Lung (tissue), 12 donors: ENCODE results near the gene VPS13C. TPM values are rescaled to one million over a fixed set of nuclear protein-coding genes. Genes with fewer than 3 reads are reported as not detected.

Source experiments
- ATAC-seq: fragments of 200-7000 bp; cut with Tn5 transposase; one replicate; pipeline ENCODE4 v1.9.1; 2020; ENCODE audit warnings: moderate number of reproducible peaks; ENCODE audit not compliant: insufficient read depth, low FRiP score
- DNase-seq, 3 donors: peaks; one replicate each; pipeline ENCODE4 v3.0.0-alpha.2; 2013 to 2017
- H3K27ac ChIP-seq, 2 donors: one replicate each; pipeline ENCODE4 v1.5.1; 2013; ENCODE audit warnings: mild to moderate bottlenecking in 2 of 2, moderate library complexity in 2 of 2, control low read depth in 1 of 2, inconsistent platforms in 1 of 2, low read depth in 1 of 2, low read length in 1 of 2
- H3K27me3 ChIP-seq, 3 donors: one replicate each; pipeline ENCODE4 v1.5.1; 2013; ENCODE audit warnings: low read length in 2 of 3; ENCODE audit not compliant: control insufficient read depth in 3 of 3, insufficient read depth in 3 of 3
- H3K36me3 ChIP-seq, 4 donors: one replicate each; pipeline ENCODE4 v1.5.1; 2013; ENCODE audit warnings: low read length in 4 of 4, mild to moderate bottlenecking in 1 of 4, moderate library complexity in 1 of 4; ENCODE audit not compliant: control insufficient read depth in 4 of 4, insufficient read depth in 4 of 4
- H3K4me1 ChIP-seq, 5 donors: one replicate each; pipeline ENCODE4 v1.5.1; 2013; ENCODE audit warnings: low read length in 5 of 5, mild to moderate bottlenecking in 2 of 5, moderate library complexity in 1 of 5; ENCODE audit not compliant: control insufficient read depth in 5 of 5, insufficient read depth in 5 of 5
- H3K4me3 ChIP-seq: one replicate; pipeline ENCODE4 v1.5.1; 2013; ENCODE audit warnings: mild to moderate bottlenecking, control low read depth, moderate library complexity
- H3K9ac ChIP-seq, 2 donors: one replicate each; pipeline ENCODE4 v1.5.1; 2013; ENCODE audit warnings: low read length in 2 of 2, control low read depth in 1 of 2; ENCODE audit not compliant: insufficient read depth in 1 of 2
- H3K9me3 ChIP-seq, 4 donors: one replicate each; pipeline ENCODE4 v1.5.1; 2013; ENCODE audit warnings: low read length in 3 of 4, mild to moderate bottlenecking in 1 of 4, moderate library complexity in 1 of 4; ENCODE audit not compliant: control insufficient read depth in 4 of 4, insufficient read depth in 3 of 4
- CTCF ChIP-seq: IDR thresholded peaks from 2 replicates; pipeline ENCODE4 v1.5.1; 2012; ENCODE audit warnings: mild to moderate bottlenecking; ENCODE audit errors: control extremely low read depth, extremely low read depth
- WGBS, 2 donors: extraction: QIAGEN DNeasy Blood & Tissue Kit; methylation state at CpG; one replicate each; pipeline ENCODE4 v1.1.7; 2013; 5-methylcytosine and 5-hydroxymethylcytosine counted together
- polyA plus RNA-seq, 2 donors: library from polyadenylated mRNA; stranded (reverse); fragments of 200-250 nt; gene quantifications; one replicate each; pipeline ENCODE4 v1.2.1, GENCODE V29; 2013
- total RNA-seq, 2 donors: library from RNA; depleted of rRNA in 1 of 2; stranded (reverse); fragments of >200 nt in 1 of 2; gene quantifications; one replicate each; pipeline ENCODE4 v1.2.1, GENCODE V29; 2014 to 2021
- donor health status: control.
- donor health status: control.
- donor health status: Bipolar disorder and iron deficiency.
- donor health status: healthy.
- donor health status: DM: yes; HTN: yes; CAD: no.

The VPS13C gene
- total and polyA plus RNA-seq, 4 donors: 16.8 to 196 (median 53.3) TPM

- Histone ChIP-seq H3K36me3 (no peaks in the 10 kb centered on the region), H3K9me3 (no peaks in the 10 kb centered on the region), H3K4me1 (no peaks in the 10 kb centered on the region), H3K4me3 (no peak overlapping the region), H3K27ac (no peak overlapping the region), H3K9ac (no peak overlapping the region), H3K27me3 (peaks cover 0 to 3% (median 0%) of the 10 kb centered on the region in 3 donors)
- no peak for DNase-seq
- ATAC-seq: no peak
- TF ChIP-seq CTCF: no peak
- 84 to 90% methylated on average over 8 of the region's 8 CpGs for WGBS, 2 donors
These were observed 248.3 kb downstream of the VPS13C start for GRCh38 chr15:61811952-61812351.

GRCh38 chr15:61809216-61809615 is 251.0 kb downstream of the VPS13C start:
- no peak overlapping the region for H3K4me3 ChIP-seq
- no peaks in the 10 kb centered on the region for H3K4me1 ChIP-seq
- ATAC-seq (no peak), DNase-seq (no peak)
- no peak for TF ChIP-seq CTCF
- no peaks in the 10 kb centered on the region for H3K27me3 ChIP-seq
- WGBS, 2 donors: 87 to 96% methylated on average over 7 of the region's 7 CpGs
- H3K9me3 ChIP-seq: no peaks in the 10 kb centered on the region
- H3K27ac ChIP-seq: no peak overlapping the region
- H3K9ac ChIP-seq: no peak overlapping the region
- no peaks in the 10 kb centered on the region for H3K36me3 ChIP-seq

- H3K27me3 ChIP-seq: no peaks in the 10 kb centered on the region
- no peaks in the 10 kb centered on the region for H3K36me3 ChIP-seq
- H3K9me3 ChIP-seq: peaks cover 0 to 1% (median 0%) of the 10 kb centered on the region in 4 donors
- H3K4me3 ChIP-seq: no peak overlapping the region
- H3K9ac ChIP-seq: no peak overlapping the region
- 90 to 92% methylated on average over 14 of the region's 14 CpGs for WGBS, 2 donors
- DNase-seq (no peak), ATAC-seq (no peak)
- no peaks in the 10 kb centered on the region for H3K4me1 ChIP-seq
- no peak for TF ChIP-seq CTCF
- H3K27ac ChIP-seq: no peak overlapping the region
These were observed 252.8 kb downstream of the VPS13C start for GRCh38 chr15:61807281-61807929.

Other genes with a start within 250 kb of the VPS13C start
- under 1 TPM; 0.34 to 0.67 TPM for gene C2CD4A, start 6.5 kb upstream of the VPS13C start, total RNA-seq
- gene C2CD4A, start 6.5 kb upstream of the VPS13C start, polyA plus RNA-seq: under 1 TPM; 0.31 to 0.86 TPM
- gene C2CD4B, start 104.8 kb upstream of the VPS13C start, total RNA-seq: 10 to 100 TPM in 1 of 2 donors, 1 to 10 TPM in 1; 7.2 to 12.6 TPM
- 1 to 10 TPM; 3.4 to 8.1 TPM for gene C2CD4B, start 104.8 kb upstream of the VPS13C start, polyA plus RNA-seq